Testis (tissue), 2 donors: ENCODE measurements around the gene STOML3.

Source experiments
- POLR2A ChIP-seq: fragments of 450-650 bp; IDR thresholded peaks from one replicate; pipeline ENCODE4 v1.6.1; 2017; ENCODE audit warnings: antibody characterized with exemption, mild to moderate bottlenecking, moderate library complexity
- TF ChIP-seq, protein P1 (sequence below), 3 experiments: fragments of 450-650 bp in 2 of 3; fragments of 200-600 bp in 1 of 3; sonication (generic) in 1 of 3; IDR thresholded peaks; one replicate each; pipeline ENCODE4 v1.5.1; 2016 to 2019; ENCODE audit warnings: antibody characterized with exemption in 3 of 3, mild to moderate bottlenecking in 2 of 3, moderate library complexity in 1 of 3

DNA sequence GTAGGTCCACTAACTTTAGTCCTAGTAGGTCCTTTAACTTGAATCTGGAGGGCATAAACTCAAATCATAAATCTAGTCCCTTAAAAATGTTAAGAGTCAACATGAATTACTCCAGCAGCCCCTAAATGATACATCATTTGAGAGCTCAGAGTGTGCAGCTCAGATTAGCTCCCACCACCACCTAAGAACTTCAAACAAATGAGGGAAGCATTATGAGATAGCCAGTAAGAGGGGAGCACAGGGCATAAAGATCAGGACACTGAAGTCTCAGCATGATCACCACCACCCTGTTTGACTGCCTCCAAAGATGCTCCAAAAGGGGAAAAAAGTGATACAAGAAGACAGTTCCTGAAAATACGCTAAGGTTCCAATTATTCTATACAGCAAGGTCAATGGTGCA is 41.5 kb upstream of the STOML3 start:
- TF ChIP-seq, protein P1, sequence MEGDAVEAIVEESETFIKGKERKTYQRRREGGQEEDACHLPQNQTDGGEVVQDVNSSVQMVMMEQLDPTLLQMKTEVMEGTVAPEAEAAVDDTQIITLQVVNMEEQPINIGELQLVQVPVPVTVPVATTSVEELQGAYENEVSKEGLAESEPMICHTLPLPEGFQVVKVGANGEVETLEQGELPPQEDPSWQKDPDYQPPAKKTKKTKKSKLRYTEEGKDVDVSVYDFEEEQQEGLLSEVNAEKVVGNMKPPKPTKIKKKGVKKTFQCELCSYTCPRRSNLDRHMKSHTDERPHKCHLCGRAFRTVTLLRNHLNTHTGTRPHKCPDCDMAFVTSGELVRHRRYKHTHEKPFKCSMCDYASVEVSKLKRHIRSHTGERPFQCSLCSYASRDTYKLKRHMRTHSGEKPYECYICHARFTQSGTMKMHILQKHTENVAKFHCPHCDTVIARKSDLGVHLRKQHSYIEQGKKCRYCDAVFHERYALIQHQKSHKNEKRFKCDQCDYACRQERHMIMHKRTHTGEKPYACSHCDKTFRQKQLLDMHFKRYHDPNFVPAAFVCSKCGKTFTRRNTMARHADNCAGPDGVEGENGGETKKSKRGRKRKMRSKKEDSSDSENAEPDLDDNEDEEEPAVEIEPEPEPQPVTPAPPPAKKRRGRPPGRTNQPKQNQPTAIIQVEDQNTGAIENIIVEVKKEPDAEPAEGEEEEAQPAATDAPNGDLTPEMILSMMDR (IDR thresholded peaks at IDR 0.05), result no peak
- no peak for TF ChIP-seq POLR2A
